Right lobe of liver (tissue), 6 donors: ENCODE results near the gene CEACAM8. TPM values are rescaled to one million over a fixed set of nuclear protein-coding genes. Genes with fewer than 3 reads are reported as not detected.
A peak's percentile ranks its signal among the peaks of the same experiment; 100 is the strongest.

Experiments
- ATAC-seq, 4 donors: fragments of 200-7000 bp; cut with Tn5 transposase; one replicate each; pipeline ENCODE4 v1.9.1; 2020; ENCODE audit warnings: mild to moderate bottlenecking in 4 of 4, moderate library complexity in 4 of 4
- DNase-seq, 3 donors: peaks; one replicate each; pipeline ENCODE4 v3.0.0-alpha.2; 2020
- H3K27ac ChIP-seq, 3 donors: fragments of 200-600 bp; one replicate each; pipeline ENCODE4 v1.8.0; 2022
- H3K27me3 ChIP-seq, 2 donors: fragments of 200-600 bp; one replicate each; pipeline ENCODE4 v1.8.0; 2022
- H3K36me3 ChIP-seq, 4 donors: fragments of 200-600 bp; sonication (generic) in 1 of 4; one replicate each; pipeline versions ENCODE4 v1.5.1 to v1.8.0; 2017 to 2022; ENCODE audit warnings: control low read depth in 1 of 4
- H3K4me1 ChIP-seq, 4 donors: fragments of 200-600 bp; sonication (generic) in 1 of 4; one replicate each; pipeline versions ENCODE4 v1.5.1 to v1.8.0; 2017 to 2022; ENCODE audit warnings: control low read depth in 1 of 4
- H3K4me3 ChIP-seq, 3 donors: fragments of 200-600 bp; one replicate each; pipeline ENCODE4 v1.8.0; 2022
- H3K9me3 ChIP-seq, 4 donors: fragments of 200-600 bp; sonication (generic) in 1 of 4; one replicate each; pipeline versions ENCODE4 v1.5.1 to v1.8.0; 2017 to 2022; ENCODE audit warnings: control low read depth in 1 of 4
- POLR2A ChIP-seq: fragments of 450-650 bp; IDR thresholded peaks from one replicate; pipeline ENCODE4 v1.6.1; 2017; ENCODE audit warnings: antibody characterized with exemption, mild to moderate bottlenecking
- WGBS: methylation state at CpG from one replicate; pipeline ENCODE4 v1.1.6; 2018; ENCODE audit warnings: low coverage, low lambda C conversion rate; ENCODE audit not compliant: insufficient coverage; ENCODE audit errors: missing lambda C conversion rate; 5-methylcytosine and 5-hydroxymethylcytosine counted together
- intact Hi-C, 2 donors: fragments of 100-400 bp; cut with DNase I; formaldehyde crosslinking; loops; one replicate each; pipeline versions ENCODE4 v1.11.2 to v1.14.1; 2022
- total RNA-seq, 6 experiments: library from RNA; depleted of rRNA in 2 of 6; stranded (reverse); fragments of >200 nt in 2 of 6; fragmentation: NEBNext Ultra II Directional in 3 of 6; extraction: Animal tissue kit (Norgen Biotek cat#: 25700) in 3 of 6; gene quantifications; one replicate each; pipeline versions ENCODE4 v1.1.0 to v1.2.4, GENCODE V29; 2016 to 2023
- TF ChIP-seq, protein P1 (sequence below), 4 donors: fragments of 200-600 bp in 3 of 4; fragments of 450-650 bp in 1 of 4; IDR thresholded peaks; one replicate each; pipeline versions ENCODE4 v1.5.1 to v1.8.0; 2016 to 2022; ENCODE audit warnings: antibody characterized with exemption in 4 of 4, mild to moderate bottlenecking in 2 of 4
- donor health status: DM: no; HTN: yes; CAD: no.
- donor health status: DM: no; HTN: no; CAD: no.
- donor health status: DM: no; HTN: no; CAD: no.
- donor health status: DM: no; HTN: yes; CAD: no.
- donor health status: DM: no; HTN: yes; CAD: no.

CEACAM8 gene
- total RNA-seq, 6 experiments from 2014 or later = 0.42 to 0.68 (median 0.66) TPM; not detected in 3

DNA sequence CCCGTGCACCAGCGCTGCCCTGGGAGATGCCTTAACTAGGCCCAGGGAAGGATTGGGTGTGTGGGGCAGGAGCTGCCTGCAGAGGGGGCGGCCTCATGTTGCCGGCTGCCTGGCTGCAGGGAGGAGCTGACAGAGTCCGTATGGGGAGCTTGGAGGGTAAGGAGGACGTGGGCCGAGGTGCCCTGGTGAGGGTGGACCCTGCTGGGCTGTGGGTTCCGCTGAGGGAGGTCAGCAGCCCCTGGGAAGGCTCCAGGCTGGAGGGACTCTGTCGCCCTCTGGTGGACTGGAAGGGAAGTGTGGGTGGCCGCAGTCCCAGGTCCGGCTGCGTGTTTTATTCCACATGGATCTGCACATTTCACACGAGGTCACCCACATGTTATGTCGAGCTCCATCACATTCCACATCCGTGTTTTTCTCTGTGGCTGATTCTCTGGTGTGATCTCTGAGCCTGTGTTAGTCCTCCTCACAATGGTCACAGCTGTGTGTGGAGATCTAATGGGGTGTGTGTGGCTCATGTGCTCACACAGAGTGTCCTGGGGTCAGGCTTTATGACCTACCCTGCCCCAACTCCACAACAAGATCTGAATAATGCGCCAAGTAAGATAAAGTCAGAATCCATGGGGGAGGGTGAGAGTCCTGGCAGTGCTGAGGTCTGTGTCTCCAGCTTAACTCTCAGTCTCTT is 1.8 kb upstream of the CEACAM8 start:
- DNase-seq (peak; percentile 51 to 64 (median 60)), ATAC-seq (peak; percentile 77 to 85 (median 81))
- intact Hi-C loops = no loop called here
- no peak overlapping the region for H3K4me3 ChIP-seq
- WGBS = 5% methylated on average over 9 of the region's 16 CpGs
- H3K4me1 ChIP-seq = no peaks in the 10 kb centered on the region
- no peaks in the 10 kb centered on the region for H3K9me3 ChIP-seq
- TF ChIP-seq, protein P1, sequence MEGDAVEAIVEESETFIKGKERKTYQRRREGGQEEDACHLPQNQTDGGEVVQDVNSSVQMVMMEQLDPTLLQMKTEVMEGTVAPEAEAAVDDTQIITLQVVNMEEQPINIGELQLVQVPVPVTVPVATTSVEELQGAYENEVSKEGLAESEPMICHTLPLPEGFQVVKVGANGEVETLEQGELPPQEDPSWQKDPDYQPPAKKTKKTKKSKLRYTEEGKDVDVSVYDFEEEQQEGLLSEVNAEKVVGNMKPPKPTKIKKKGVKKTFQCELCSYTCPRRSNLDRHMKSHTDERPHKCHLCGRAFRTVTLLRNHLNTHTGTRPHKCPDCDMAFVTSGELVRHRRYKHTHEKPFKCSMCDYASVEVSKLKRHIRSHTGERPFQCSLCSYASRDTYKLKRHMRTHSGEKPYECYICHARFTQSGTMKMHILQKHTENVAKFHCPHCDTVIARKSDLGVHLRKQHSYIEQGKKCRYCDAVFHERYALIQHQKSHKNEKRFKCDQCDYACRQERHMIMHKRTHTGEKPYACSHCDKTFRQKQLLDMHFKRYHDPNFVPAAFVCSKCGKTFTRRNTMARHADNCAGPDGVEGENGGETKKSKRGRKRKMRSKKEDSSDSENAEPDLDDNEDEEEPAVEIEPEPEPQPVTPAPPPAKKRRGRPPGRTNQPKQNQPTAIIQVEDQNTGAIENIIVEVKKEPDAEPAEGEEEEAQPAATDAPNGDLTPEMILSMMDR (IDR thresholded peaks at IDR 0.05) = peak; percentile 82 to 98 (median 96)
- no peak for TF ChIP-seq POLR2A
- no peaks in the 10 kb centered on the region for H3K27me3 ChIP-seq
- H3K27ac ChIP-seq = no peak overlapping the region
- no peaks in the 10 kb centered on the region for H3K36me3 ChIP-seq

DNA sequence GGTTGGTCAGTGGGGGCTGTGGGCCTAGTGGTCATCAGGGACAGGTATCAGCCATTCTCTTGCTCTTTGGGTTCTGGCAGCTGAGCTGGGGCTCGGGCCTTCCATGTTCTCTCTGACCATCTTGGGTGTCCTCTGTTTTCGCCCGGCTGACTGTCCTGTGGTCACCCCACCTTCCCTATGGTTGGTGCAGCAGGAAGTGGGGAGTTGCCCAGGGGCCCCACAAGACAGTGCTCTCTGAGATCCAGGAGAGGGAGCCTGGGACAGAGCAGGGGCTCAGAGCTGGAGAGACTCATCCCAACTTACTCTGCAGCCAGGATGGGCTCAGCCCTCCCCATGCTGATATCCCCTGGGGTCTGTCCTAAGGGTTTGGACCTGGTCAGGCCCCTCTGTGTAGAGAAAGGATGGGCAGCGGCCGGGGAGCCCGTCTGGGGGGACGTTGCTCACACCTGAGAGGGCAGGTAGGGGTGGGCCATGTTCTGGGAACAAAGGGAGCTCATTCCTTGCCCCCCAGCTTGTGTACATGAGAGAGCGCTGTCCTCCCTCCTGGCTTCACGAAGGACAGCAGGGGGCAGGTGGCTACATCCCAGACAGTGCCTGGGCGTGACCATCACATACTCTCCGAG is 937 bp upstream of the CEACAM8 start:
- 52% methylated on average over 5 of the region's 11 CpGs for WGBS
- Histone ChIP-seq H3K27me3 (no peaks in the 10 kb centered on the region), H3K4me1 (no peaks in the 10 kb centered on the region), H3K4me3 (no peak overlapping the region), H3K9me3 (no peaks in the 10 kb centered on the region), H3K27ac (no peak overlapping the region), H3K36me3 (no peaks in the 10 kb centered on the region)
- TF ChIP-seq POLR2A = no peak
- TF ChIP-seq, protein P1 (IDR thresholded peaks at IDR 0.05) = no peak
- DNase-seq = no peak
- intact Hi-C loops = no loop called here
- ATAC-seq = peak in 2 of 4 donors; percentile 10 to 14

- no peaks in the 10 kb centered on the region for H3K27me3 ChIP-seq
- intact Hi-C loops = no loop called here
- H3K4me1 ChIP-seq = no peaks in the 10 kb centered on the region
- no peak overlapping the region for H3K4me3 ChIP-seq
- no peaks in the 10 kb centered on the region for H3K36me3 ChIP-seq
- WGBS = 53% methylated on average over 4 of the region's 7 CpGs
- H3K9me3 ChIP-seq = no peaks in the 10 kb centered on the region
- H3K27ac ChIP-seq = no peak overlapping the region
- DNase-seq = no peak
- no peak for ATAC-seq
- TF ChIP-seq POLR2A = no peak
These were observed 4.9 kb downstream of the CEACAM8 start for GRCh38 chr19:42589792-42590191.

GRCh38 chr19:42584466-42584865 is 10.3 kb downstream of the CEACAM8 start:
- Histone ChIP-seq H3K36me3 (no peaks in the 10 kb centered on the region), H3K27me3 (no peaks in the 10 kb centered on the region), H3K4me1 (no peaks in the 10 kb centered on the region), H3K27ac (no peak overlapping the region), H3K9me3 (no peaks in the 10 kb centered on the region), H3K4me3 (no peak overlapping the region)
- ATAC-seq (no peak), DNase-seq (no peak)
- TF ChIP-seq, protein P1 (IDR thresholded peaks at IDR 0.05) = no peak
- TF ChIP-seq POLR2A = no peak
- intact Hi-C loops = no loop called here

DNA sequence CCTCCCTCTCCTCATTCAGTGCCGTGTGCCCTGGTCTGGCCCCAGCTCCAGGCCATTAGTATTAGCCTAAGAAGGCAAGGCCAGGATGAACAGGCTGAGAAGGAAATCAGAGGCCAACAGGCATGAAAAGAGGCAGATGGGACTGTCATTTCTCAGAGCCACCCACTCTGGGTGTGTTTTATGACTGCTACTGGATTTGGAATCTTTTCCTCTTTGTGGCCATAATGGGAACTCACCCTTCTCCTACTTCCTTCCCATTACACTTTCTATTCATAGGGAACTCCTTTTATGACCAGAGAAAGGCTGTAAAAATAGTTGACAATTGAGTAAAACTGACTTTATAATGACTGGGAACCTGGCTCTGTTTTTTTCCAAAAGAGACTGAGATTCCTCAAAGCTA is 17.7 kb downstream of the CEACAM8 start:
- Histone ChIP-seq H3K4me1 (no peaks in the 10 kb centered on the region), H3K27ac (no peak overlapping the region), H3K36me3 (no peaks in the 10 kb centered on the region), H3K27me3 (no peaks in the 10 kb centered on the region), H3K4me3 (no peak overlapping the region), H3K9me3 (no peaks in the 10 kb centered on the region)
- intact Hi-C loops = no loop called here
- TF ChIP-seq, protein P1 (IDR thresholded peaks at IDR 0.05) = no peak
- TF ChIP-seq POLR2A = no peak
- ATAC-seq (no peak), DNase-seq (no peak)
- no CpG with 5 or more reads among the region's 1 CpG for WGBS
